ENCODE data around the gene HLCS.

The HLCS gene

DNA sequence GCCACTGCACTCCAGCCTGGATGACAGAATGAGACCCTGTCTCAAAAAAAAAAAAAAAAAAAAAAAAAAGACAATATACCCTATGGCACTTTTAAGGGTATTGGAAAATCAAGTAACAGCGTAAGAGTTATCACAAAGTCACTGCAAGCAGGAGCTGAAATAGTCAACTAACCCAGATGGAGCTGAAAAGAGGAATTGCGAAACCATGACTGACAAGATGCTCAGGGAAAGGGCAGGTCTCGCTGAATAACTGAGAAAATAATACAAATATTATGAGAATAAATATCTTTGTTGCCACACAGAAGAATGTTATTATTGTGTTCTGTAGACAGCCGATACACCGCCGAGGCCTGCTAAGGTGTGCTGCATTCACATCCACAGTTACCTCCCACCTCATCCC is 17.8 kb downstream of the HLCS start:
- Histone ChIP-seq H3F3A (ENCODE audit: low read depth) (no peaks in the 10 kb centered on the region; the same call in 1 of the 2 replicates), H3K4me1 (ENCODE audit: insufficient read depth, low read length, poor library complexity, severe bottlenecking) (no peaks in the 10 kb centered on the region), H3K27me3 (ENCODE audit: insufficient read depth, low read length, poor library complexity, severe bottlenecking) (no peaks in the 10 kb centered on the region), H3K4me2 (ENCODE audit: low read depth, low read length, poor library complexity, severe bottlenecking) (no peak overlapping the region), H3K9me2 (replicated peaks; ENCODE audit: low read depth, low read length) (no peaks in the 10 kb centered on the region), H3K9me3 (ENCODE audit: insufficient read depth, low read depth, low read length) (no peaks in the 10 kb centered on the region), H3K4me3 (ENCODE audit: low read length, poor library complexity, severe bottlenecking) (no peak overlapping the region), H3K36me3 (ENCODE audit: insufficient read depth, low read length) (no peaks in the 10 kb centered on the region; the same call in 1 of the 2 replicates), H3K9ac (ENCODE audit: low read depth, low read length, poor library complexity, severe bottlenecking) (no peak overlapping the region), H4K20me1 (ENCODE audit: insufficient read depth, low read length, poor library complexity, severe bottlenecking) (no peaks in the 10 kb centered on the region), H3K79me2 (ENCODE audit: insufficient read depth, low read length) (no peaks in the 10 kb centered on the region), H2AFZ (ENCODE audit: low read length) (no peak overlapping the region)
- TF ChIP-seq, protein P1, sequence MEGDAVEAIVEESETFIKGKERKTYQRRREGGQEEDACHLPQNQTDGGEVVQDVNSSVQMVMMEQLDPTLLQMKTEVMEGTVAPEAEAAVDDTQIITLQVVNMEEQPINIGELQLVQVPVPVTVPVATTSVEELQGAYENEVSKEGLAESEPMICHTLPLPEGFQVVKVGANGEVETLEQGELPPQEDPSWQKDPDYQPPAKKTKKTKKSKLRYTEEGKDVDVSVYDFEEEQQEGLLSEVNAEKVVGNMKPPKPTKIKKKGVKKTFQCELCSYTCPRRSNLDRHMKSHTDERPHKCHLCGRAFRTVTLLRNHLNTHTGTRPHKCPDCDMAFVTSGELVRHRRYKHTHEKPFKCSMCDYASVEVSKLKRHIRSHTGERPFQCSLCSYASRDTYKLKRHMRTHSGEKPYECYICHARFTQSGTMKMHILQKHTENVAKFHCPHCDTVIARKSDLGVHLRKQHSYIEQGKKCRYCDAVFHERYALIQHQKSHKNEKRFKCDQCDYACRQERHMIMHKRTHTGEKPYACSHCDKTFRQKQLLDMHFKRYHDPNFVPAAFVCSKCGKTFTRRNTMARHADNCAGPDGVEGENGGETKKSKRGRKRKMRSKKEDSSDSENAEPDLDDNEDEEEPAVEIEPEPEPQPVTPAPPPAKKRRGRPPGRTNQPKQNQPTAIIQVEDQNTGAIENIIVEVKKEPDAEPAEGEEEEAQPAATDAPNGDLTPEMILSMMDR (conservative IDR thresholded peaks at IDR 0.05; ENCODE audit: low read length), result no peak
- no peak for TF ChIP-seq EZH2phosphoT487 (IDR thresholded peaks at IDR 0.05; ENCODE audit: borderline replicate concordance)

DNA sequence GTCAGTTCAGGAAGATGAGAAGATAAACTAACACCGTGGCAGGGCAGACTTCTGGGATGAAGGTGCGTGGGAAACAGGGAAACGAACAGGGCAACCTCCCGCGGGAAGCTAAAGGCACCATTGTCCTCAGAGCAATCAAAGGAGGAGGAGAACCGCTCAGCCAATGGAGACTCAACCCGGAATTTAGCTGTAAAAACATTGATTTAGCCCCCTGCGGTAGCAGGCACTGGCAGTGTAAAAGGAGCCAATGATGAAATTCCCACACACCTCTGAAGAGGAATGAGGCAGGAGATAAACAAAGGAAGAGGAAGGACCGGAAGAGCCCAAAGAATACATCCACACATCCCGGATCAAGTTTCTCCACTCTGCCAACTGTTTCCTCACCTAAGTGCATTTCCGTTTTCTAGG is 19.5 kb downstream of the HLCS start:
- no peaks in the 10 kb centered on the region; the same call in 1 of the 2 replicates for H3F3A ChIP-seq (ENCODE audit: low read depth)
- H3K4me2 ChIP-seq (ENCODE audit: low read depth, low read length, poor library complexity, severe bottlenecking), result no peak overlapping the region
- no peak overlapping the region for H3K9ac ChIP-seq (ENCODE audit: low read depth, low read length, poor library complexity, severe bottlenecking)
- no peaks in the 10 kb centered on the region for H3K9me3 ChIP-seq (ENCODE audit: insufficient read depth, low read depth, low read length)
- no peaks in the 10 kb centered on the region for H3K9me2 ChIP-seq (replicated peaks; ENCODE audit: low read depth, low read length)
- no peaks in the 10 kb centered on the region for H3K4me1 ChIP-seq (ENCODE audit: insufficient read depth, low read length, poor library complexity, severe bottlenecking)
- H3K4me3 ChIP-seq (ENCODE audit: low read length, poor library complexity, severe bottlenecking), result no peak overlapping the region
- no peaks in the 10 kb centered on the region for H4K20me1 ChIP-seq (ENCODE audit: insufficient read depth, low read length, poor library complexity, severe bottlenecking)
- TF ChIP-seq, protein P1 (conservative IDR thresholded peaks at IDR 0.05; ENCODE audit: low read length), result no peak
- no peak for TF ChIP-seq EZH2phosphoT487 (IDR thresholded peaks at IDR 0.05; ENCODE audit: borderline replicate concordance)
- no peaks in the 10 kb centered on the region for H3K79me2 ChIP-seq (ENCODE audit: insufficient read depth, low read length)
- H2AFZ ChIP-seq (ENCODE audit: low read length), result no peak overlapping the region
- no peaks in the 10 kb centered on the region for H3K27me3 ChIP-seq (ENCODE audit: insufficient read depth, low read length, poor library complexity, severe bottlenecking)
- H3K36me3 ChIP-seq (ENCODE audit: insufficient read depth, low read length), result no peaks in the 10 kb centered on the region; the same call in 1 of the 2 replicates

DNA sequence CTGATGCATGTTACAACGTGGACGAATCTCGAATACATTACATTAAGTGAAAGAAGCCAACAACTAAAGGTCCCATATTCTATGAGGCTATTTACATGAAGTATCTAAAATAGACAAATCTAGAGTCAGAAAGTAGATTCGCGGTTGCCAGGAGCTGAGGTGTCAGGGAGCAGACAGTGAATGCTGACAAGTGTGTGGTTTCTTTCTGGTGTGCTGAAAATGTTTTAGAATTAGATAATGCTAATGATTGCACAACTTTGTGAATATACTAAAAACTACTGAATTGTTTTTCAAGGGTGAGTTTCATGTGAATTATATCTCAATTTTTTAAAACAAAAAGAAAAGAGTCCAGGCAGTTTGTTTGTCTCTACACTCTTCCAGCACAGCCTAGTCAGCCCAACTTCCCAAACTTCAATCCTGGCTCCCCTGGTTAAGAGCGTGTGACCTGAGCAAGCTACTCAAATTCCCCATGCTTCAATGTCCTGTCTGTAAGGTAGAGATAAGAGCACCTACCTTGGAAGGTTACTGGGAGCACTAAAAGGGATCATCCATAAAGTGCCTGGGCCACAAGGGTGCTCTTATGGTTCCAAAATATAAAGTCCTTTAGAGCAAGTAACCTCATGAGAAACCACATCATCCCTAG is 20.9 kb downstream of the HLCS start:
- Histone ChIP-seq H4K20me1 (ENCODE audit: insufficient read depth, low read length, poor library complexity, severe bottlenecking) (no peaks in the 10 kb centered on the region), H3K9me3 (ENCODE audit: insufficient read depth, low read depth, low read length) (no peaks in the 10 kb centered on the region), H3K79me2 (ENCODE audit: insufficient read depth, low read length) (no peaks in the 10 kb centered on the region), H3K4me1 (ENCODE audit: insufficient read depth, low read length, poor library complexity, severe bottlenecking) (no peaks in the 10 kb centered on the region), H2AFZ (ENCODE audit: low read length) (no peak overlapping the region), H3F3A (ENCODE audit: low read depth) (no peaks in the 10 kb centered on the region; the same call in 1 of the 2 replicates), H3K9ac (ENCODE audit: low read depth, low read length, poor library complexity, severe bottlenecking) (no peak overlapping the region), H3K36me3 (ENCODE audit: insufficient read depth, low read length) (no peaks in the 10 kb centered on the region; the same call in 1 of the 2 replicates), H3K9me2 (replicated peaks; ENCODE audit: low read depth, low read length) (no peaks in the 10 kb centered on the region), H3K4me3 (ENCODE audit: low read length, poor library complexity, severe bottlenecking) (no peak overlapping the region), H3K4me2 (ENCODE audit: low read depth, low read length, poor library complexity, severe bottlenecking) (no peak overlapping the region), H3K27me3 (ENCODE audit: insufficient read depth, low read length, poor library complexity, severe bottlenecking) (no peaks in the 10 kb centered on the region)
- TF ChIP-seq, protein P1 (conservative IDR thresholded peaks at IDR 0.05; ENCODE audit: low read length), result no peak
- no peak for TF ChIP-seq EZH2phosphoT487 (IDR thresholded peaks at IDR 0.05; ENCODE audit: borderline replicate concordance)

Data from Loucy (cell line).